ENCODE data around the gene CRTC1.

CRTC1 gene

GRCh38 chr19:18749362-18750231 lies 66.1 kb downstream of the CRTC1 start:
- no peak for DNase-seq (ENCODE audit: low spot score)

- DNase-seq (ENCODE audit: low spot score) = no peak
These were observed 67.0 kb downstream of the CRTC1 start for GRCh38 chr19:18750295-18750970.

DNA sequence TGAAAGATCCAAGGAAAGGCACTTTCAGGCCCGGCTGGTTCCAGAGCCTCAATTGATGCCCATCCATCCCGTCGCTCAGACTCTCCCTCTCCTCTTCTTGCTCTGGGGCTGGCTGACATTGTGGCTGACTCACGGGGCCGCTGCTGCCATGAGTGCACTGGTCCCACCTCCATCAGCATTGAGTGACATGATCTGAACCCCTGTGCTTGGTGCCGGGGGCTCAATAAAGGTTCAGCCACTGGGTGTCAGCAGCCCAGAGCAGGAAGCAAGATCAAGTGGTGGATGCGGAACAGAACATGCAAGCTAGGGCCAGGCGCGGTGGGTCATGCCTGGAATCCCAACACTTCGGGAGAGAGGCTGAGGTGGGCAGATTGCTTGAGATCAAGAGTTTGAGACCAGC lies 68.1 kb downstream of the CRTC1 start:
- DNase-seq (ENCODE audit: low spot score) = no peak

DNA sequence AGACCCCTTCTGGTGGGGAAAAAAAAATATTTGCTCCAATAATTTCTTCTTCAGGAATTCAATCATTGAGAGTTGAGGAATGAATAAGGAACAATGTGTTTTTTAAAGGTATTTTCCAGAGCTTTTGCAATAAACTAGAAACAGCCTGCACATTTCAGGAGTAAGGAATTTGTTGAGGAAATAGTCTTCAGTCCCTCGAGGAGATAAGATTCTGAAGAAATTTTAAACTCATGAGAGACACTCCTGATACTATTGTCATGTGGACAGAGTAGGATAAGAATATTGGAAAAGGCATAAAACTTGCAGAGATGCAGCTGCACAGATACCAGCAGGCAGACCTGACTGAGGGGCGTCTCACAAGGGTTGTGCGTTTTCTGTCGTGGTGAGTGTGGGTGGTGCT lies 71.0 kb downstream of the CRTC1 start:
- DNase-seq (ENCODE audit: low spot score) = no peak

DNA sequence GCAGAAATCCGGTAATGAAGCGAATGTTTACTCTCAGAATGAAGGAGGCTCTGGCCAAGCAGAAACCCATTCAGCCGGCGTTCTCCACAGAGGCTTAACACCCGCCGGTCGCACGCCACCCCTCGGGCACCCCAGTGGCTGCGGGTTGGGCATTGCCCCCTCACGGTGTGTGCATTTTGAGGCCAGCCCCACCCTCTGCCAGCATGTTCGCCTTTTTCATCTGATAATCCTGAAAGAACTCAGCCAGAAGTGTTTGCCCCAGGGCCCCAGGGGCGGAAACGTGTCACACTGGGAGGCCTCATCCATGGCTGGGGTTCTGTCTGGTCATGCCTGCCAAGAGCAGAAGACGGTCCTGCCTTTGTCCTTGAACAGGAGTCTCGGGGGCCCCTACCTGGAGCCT lies 73.4 kb downstream of the CRTC1 start:
- no peak for DNase-seq (ENCODE audit: low spot score)

GRCh38 chr19:18759304-18759994 lies 76.0 kb downstream of the CRTC1 start:
- no peak for DNase-seq (ENCODE audit: low spot score)

DNA sequence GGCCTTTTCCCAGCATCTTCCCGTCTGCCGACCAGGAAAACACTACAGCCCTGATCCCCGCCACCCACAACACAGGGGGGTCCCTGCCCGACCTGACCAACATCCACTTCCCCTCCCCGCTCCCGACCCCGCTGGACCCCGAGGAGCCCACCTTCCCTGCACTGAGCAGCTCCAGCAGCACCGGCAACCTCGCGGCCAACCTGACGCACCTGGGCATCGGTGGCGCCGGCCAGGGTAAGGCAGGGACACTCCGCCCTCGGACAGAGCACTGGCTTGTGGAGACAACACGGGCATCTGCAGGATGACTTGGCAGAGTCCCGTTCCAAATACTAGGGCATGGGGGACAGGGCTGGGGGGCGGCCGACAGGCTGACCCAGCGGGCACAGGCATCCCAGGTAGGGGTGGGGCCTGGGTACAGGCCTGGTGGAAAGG lies 76.5 kb downstream of the CRTC1 start:
- DNase-seq (ENCODE audit: low spot score) = no peak

DNA sequence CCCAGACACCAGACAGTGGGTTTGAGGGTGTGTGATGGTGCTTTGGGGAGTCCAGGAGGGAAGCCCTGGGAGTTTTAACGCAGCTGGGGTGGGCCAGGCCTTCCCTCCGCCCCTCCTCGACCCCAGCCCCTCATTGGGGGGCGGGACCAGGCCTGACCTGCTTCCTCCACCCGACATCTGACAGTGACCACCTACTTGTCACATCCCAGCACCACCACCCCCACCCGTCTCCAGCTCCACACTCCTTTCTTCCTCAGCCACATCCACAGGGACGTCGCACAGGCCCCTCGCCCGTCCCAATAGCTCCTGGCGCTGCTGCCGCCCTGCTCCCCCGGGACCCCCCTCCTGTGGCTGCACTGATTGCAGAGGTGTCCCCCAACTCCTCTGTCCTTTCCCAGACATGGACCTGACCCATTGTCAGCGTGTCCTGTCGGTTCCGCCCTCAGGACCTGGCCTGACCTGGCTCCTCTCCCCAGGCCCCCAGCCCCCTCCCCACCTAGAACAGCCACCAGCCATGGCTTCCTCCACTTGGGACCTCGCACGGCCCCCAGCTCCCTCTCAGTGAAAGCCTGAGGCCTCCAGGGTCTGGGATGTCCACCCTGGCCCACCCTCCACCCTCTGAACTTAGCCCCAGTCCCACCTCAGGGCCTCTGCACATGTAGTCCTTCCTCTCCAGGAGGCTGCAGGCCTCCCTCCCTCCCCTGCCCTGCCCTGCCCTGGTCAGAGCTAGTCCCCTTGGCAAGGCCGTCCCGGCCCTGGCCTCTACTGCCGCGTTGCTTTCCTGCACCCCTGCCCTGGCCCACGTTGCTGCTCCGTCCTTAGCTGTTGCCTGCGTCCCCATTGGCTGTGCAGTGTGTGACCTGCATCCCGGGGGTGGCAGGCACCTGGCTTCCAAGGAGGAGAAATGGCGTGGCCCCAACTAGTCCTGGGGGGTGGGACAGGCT lies 77.2 kb downstream of the CRTC1 start:
- DNase-seq (ENCODE audit: low spot score) = no peak

DNA sequence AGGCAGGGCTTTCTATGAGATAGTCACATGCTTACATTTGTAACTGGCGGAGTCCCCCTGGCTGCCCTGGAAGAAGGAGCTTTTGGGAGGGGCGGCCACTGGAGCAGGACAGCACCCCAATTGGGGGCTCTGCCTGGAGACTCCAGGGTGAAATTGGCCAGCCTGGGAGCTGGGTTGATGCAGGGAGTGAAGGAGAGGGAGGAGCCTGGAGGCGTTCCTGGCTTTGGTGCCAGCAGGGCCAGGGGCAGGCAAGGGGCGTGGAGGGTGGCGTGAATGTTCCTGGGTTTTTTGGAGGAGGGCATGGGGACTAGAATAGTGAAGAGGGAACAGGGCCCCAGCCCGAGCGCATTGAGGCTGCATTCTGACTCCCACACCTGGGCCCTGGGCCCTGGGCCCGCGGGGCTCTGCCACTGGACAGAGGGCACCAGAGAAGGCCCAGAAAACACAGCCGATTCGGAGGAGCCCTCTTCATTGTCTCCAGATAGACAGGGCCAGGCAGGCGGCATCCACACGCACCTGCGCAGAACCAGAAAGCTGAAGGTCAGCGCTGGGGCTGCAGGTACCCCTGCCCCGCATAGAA lies 78.1 kb downstream of the CRTC1 start:
- no peak for DNase-seq (ENCODE audit: low spot score)

DNA sequence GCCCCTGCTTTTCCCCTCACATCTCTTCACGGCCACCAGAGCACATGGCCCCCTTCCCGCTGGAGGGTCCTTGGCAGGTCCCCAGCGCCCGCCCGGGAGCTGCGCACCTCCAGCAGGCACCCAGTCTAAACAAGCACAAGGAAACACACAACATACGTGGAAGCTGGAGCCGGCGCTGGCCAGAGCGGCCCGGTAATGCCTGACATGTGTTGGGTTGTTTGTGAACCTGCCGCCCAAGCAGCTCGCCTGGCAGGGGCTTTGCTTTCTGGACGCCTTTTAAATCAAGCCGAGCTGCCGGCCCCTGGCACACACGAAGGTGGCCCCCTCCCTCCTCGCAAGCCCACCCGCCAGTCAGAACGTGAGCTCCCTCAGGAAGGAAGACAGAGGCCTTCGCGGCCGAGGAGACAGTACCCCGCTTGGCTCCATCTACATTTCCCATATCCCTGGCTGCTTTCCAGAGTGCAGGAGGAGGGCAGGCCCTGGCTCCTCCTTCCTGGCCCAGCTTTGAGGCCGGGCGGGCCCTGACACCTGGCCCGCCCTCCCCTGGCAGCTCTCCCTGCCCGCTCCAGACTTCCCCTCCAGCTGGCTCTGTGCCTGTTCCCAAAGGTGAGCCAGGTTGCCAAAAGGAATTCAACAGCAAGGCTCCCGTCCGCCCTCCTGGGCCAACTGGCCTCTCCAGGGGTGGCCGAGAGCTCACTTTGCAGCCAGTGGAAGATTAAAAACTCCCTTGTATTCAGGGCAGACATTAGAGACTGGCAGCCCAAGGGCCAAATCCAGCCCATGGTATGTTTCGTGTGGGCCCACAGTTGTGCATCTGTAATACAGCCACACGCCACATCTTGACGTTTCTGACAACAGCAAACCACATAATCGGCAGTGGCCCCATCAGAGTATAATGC lies 78.9 kb downstream of the CRTC1 start:
- peak; percentile 83 for DNase-seq (ENCODE audit: low spot score)

DNA sequence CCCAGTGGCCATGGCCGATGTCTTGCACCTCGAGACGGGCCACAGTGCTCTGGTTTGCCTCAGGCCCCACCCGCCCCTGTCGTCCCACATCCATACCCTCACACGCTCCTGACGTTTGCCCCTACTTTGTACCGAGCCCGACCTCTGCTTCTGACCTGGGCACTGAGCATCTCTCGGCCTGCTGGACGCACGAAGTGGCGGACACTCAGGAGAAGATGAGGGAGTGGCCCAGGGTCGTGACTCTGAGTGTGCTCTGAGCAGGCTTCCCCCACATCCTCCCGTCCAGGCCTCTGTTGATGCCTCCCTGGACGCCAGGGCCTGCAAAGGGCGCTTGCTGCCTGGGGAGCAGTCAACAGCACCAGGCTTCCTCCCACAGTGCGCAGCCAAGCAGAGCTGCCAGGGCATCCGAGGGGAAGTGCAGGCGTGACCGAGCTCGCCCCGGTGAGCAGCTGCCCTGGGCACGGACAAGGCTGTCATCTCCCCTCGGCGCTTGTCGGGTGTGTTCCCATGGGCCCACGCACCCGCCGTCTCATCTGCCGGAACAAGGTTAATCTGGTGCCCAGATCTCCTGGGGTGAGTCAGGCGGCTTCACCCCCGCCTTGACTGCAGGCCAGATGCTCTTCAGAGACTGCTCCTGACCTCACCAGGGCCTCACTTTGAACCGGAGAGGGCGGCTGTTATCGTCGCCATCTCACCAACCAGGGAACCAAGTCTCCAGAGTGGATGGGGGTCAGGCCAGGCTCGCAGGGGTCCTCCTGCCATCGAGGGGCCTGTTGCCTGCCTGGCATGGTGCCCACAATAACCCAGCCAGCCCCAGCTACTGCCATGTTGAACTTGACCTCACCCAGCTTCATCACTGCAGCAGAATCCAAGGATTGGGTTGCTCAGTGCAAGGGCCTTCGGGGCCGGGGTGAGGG lies 80.5 kb downstream of the CRTC1 start:
- no peak for DNase-seq (ENCODE audit: low spot score)

DNA sequence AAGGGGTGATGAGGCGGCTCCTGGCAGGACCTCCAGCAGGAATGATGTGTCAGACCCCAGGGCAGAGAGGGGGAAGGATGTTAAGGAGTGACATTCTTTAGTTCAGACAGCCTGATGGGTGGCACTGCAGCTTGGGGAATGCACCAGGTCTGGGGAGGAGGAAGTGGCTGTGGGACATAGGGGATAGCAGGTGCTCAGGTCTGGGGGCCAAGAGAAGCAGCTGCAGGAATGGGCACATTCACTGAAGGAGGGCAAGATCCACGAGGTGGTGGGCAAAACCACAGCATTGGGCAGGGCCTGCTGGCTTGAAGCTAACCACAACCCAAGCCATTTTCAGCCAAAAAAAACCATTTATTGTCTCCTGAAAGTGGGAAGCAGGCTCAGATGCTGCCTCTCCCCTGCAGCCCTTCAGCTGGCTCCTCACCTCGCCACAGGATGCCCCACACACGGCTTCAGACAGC lies 81.1 kb downstream of the CRTC1 start:
- no peak for DNase-seq (ENCODE audit: low spot score)

DNA sequence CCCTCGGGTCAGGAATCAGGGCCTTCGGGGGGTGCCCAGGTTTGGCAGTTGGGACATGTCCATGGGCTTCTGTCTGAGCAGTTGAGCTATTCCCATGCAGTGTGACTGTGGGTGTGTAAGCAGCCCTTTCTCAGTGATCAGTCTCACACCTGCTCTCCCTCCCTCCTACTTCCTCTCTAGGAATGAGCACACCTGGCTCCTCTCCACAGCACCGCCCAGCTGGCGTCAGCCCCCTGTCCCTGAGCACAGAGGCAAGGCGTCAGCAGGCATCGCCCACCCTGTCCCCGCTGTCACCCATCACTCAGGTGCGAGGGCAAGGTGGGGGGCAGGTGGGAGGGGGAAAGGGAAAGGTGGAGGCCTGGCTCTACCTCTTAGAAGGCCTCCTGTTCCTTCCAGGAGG lies 81.7 kb downstream of the CRTC1 start:
- no peak for DNase-seq (ENCODE audit: low spot score)

- DNase-seq (ENCODE audit: low spot score) = no peak
These were observed 84.7 kb downstream of the CRTC1 start for GRCh38 chr19:18768046-18768771.

DNA sequence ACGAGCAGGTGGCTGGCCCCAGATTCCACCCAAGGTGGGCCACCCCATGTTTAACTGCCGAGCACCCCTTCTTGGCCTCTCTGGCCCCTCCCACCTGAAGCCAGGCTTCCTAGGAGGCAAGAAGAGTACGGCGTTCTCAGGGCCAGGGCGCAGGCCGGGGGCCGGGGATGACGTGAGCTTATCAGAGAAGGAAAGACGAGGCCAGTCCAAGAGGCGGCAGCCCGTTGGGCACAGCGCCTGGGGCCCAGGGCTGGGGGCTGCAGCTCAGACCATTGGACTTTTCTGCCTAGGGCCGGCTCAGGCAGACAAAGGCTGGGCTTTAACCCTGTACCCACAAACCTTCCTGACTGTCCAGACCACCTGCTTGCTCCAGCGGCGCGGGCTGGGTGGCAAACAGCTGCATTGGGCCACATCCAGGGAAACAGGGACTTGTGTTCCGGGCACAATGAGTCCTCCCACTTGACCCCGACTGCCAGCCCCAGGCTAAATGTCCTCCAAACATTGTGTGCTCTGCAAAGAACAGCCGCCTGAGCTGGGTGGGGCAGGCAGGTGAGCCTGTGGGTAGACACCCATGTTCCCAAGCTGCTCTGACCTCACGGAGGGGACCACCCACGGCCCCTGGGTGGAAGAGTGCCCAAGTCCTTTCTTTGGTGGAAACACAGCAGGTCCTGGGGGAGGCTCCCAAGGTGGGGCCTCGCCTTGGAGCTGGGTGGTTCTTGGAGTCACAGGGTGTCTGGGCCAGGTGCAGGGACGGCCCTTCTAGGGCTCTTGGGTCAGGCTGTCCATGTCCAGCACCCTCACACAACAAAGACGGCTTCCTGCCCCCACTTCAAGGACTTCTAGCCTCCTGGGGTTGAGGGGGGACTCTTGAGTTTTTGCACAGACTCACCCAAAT lies 85.8 kb downstream of the CRTC1 start:
- no peak for DNase-seq (ENCODE audit: low spot score)

DNA sequence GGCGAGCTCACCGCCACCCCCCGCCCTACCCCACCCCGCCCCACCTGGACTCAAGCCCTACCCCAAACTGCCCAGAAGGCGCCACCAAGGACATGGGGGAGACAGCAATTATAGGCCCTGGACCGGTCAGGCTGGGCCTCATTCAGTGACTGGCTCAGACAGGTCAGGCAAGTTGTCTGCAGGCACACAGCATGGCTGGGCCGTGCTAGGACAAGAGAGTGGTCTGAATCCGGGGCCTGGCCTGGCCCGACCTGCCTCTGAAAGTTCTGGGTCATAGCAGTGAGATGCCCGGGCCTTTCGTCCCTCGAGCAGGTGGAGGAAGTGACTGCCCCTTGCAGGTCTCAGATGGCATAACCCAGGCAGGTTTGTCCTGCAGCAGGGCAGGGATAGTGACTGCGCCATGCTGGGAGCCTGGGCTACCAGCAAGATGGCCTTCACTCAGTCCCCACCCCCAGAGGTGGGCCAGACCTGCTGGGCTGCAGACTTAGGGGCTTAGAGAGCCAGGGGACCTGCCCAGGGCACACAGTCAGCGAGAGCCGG lies 86.6 kb downstream of the CRTC1 start:
- DNase-seq (ENCODE audit: low spot score) = no peak
